T-helper 17 cell (primary cell): ENCODE measurements around the gene OR5K3. TPM values are rescaled to one million over a fixed set of nuclear protein-coding genes. Genes with fewer than 3 reads are reported as not detected.

Experiments used
- total RNA-seq, 4 donors: library from RNA in 2 of 4; stranded (reverse) in 2 of 4; gene quantifications; one replicate each; pipeline ENCODE4 v1.2.3 and lab custom pipeline; 2022 to 2026

OR5K3 gene
- total RNA-seq, 2 donors from 2014 or later: not detected

Other genes starting within 250 kb of the OR5K3 start
- gene OR5H14, start 243.2 kb upstream of the OR5K3 start, total RNA-seq: not detected
- gene OR5H15, start 224.0 kb upstream of the OR5K3 start, total RNA-seq: not detected
- gene OR5H6, start 126.4 kb upstream of the OR5K3 start, total RNA-seq: not detected
- gene OR5H2, start 108.2 kb upstream of the OR5K3 start, total RNA-seq: not detected
- not detected for gene OR5K4, start 36.8 kb upstream of the OR5K3 start, total RNA-seq
- not detected for gene OR5K1, start 72.5 kb downstream of the OR5K3 start, total RNA-seq
- not detected for gene OR5K2, start 107.0 kb downstream of the OR5K3 start, total RNA-seq
- 100 to 1,000 TPM; 195 to 285 TPM for gene CLDND1, start 132.2 kb downstream of the OR5K3 start, total RNA-seq
- 100 to 1,000 TPM in 1 of 2 donors, 10 to 100 TPM in 1; 43.2 to 181 TPM for gene GPR15, start 141.3 kb downstream of the OR5K3 start, total RNA-seq
- 10 to 100 TPM; 17.1 to 19.8 TPM for gene CPOX, start 202.9 kb downstream of the OR5K3 start, total RNA-seq